AG04450 (cell line): ENCODE measurements around the gene SUCLG2. TPM values are rescaled to one million over a fixed set of nuclear protein-coding genes. Genes with fewer than 3 reads are reported as not detected.
A peak's percentile ranks its signal among the peaks of the same experiment; 100 is the strongest.

ENCODE experiments used
- CTCF ChIA-PET: fragments of 300-600, 350-600 bp; formaldehyde crosslinking; extraction: SDS; loops from one replicate; lab custom pipeline; 2022; ENCODE audit warnings: antibody characterized with exemption, inconsistent platforms; lab: Charles Lee
- POLR2A ChIA-PET: fragments of 350-600 bp; formaldehyde crosslinking; extraction: SDS; loops from one replicate; lab custom pipeline; 2021; ENCODE audit warnings: antibody characterized with exemption, inconsistent platforms; lab: Yijun Ruan, JAX
- DNase-seq: peaks from one replicate; pipeline ENCODE4 v3.0.0-alpha.2; 2011; ENCODE audit warnings: low read depth, low spot score
- H3K27ac ChIP-seq: one replicate; pipeline ENCODE4 v1.5.1; 2012; ENCODE audit warnings: low read depth, low read length, control low read depth
- H3K27me3 ChIP-seq: one replicate; pipeline ENCODE4 v1.6.0; 2012; ENCODE audit warnings: low read length; ENCODE audit not compliant: control insufficient read depth, insufficient read depth
- H3K4me3 ChIP-seq: 2 replicates; pipeline ENCODE4 v1.5.1; 2011; ENCODE audit warnings: mild to moderate bottlenecking, low read depth, low read length, control low read depth
- H3K9me3 ChIP-seq: 2 replicates; pipeline ENCODE4 v1.5.1; 2012; ENCODE audit warnings: low read length; ENCODE audit not compliant: control insufficient read depth, insufficient read depth
- CTCF ChIP-seq: IDR thresholded peaks from 2 replicates; pipeline ENCODE4 v1.5.1; 2011; ENCODE audit warnings: low read depth, low read length, control low read depth, inconsistent platforms
- polyA plus RNA-seq: library from polyadenylated mRNA; depleted of rRNA; stranded (reverse); fragments of >200 nt; gene quantifications from 2 replicates; pipeline ENCODE4 v1.2.3, GENCODE V29; 2011

SUCLG2 gene
- polyA plus RNA-seq, 1 experiment, result 54.2 TPM

DNA sequence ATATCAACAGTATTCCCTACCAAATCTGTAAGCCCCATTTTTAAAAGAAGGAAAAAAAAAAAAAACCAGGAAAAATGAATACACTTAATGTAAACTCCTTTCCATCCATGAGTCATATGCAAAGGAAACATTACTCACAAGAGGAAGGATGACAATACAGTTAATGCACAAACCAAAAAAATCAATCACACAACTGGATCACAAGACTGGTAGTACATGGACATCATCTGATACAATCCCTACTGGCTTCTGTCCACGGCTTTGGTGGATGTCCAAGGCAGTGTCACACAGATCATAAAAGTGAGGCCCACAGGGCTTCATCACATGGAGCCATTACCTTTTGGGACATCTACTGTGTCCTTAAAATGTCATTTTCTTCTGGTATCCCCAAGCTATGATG lies 44.0 kb downstream of the SUCLG2 start:
- H3K4me3 ChIP-seq, result no peak overlapping the region
- no peak for TF ChIP-seq CTCF
- no peaks in the 10 kb centered on the region for H3K27me3 ChIP-seq
- H3K9me3 ChIP-seq, result no peaks in the 10 kb centered on the region
- H3K27ac ChIP-seq, result peak overlapping the region; percentile 40
- ChIA-PET CTCF (no interaction called here), POLR2A (no interaction called here)
- no peak for DNase-seq

DNA sequence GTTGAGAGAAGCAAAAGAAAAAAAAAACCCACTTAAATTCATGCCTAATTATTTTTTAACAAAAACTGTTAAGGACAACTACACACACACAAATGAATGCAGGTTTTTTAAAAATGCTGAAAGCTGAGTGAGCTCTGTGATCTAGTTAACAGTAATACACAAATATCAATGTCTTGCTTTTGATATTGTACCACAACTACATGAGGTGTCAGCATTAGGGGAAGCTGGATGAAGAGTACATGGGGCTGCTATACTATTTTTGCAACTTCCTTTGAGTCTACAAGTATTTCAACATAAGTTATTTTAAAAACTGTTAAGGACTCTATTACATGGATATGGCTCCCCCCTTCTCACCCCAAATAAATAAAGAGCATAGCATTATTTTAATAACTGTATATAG lies 44.7 kb downstream of the SUCLG2 start:
- TF ChIP-seq CTCF, result no peak
- Histone ChIP-seq H3K9me3 (no peaks in the 10 kb centered on the region), H3K4me3 (no peak overlapping the region)

DNA sequence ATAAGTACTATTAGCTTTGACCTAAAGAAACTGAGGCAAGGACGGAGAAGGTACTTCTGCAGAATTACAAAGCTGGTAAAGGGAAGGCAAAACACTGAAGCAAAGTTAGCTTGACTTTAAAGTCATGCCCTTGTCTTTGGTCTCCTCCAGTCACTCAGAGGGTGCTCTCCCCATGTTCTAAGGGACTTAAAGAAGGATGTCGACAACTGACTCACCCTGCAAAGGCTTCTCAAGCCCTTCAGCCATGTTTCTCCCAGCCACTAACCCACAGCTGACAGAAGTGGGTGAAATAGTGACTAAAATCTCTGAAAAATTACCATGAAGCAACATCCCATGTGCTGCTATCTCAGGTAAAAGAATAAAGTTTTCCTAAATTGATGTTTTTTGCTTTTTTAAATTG lies 46.4 kb downstream of the SUCLG2 start:
- Histone ChIP-seq H3K27ac (no peak overlapping the region), H3K4me3 (no peak overlapping the region), H3K27me3 (no peaks in the 10 kb centered on the region), H3K9me3 (no peaks in the 10 kb centered on the region)
- TF ChIP-seq CTCF, result no peak
- CTCF ChIA-PET, result interaction anchor here (1.3 to 4.6 kb wide), 2 partner anchors 11 to 225 kb away, joined by 4 to 67 read pairs; no protein-coding TSS in a partner anchor
- POLR2A ChIA-PET, result no interaction called here
- DNase-seq, result no peak

More for the DNA sequence above, 44.7 kb downstream of the SUCLG2 start:
- H3K27ac ChIP-seq, result no peak overlapping the region
- no peaks in the 10 kb centered on the region for H3K27me3 ChIP-seq
- DNase-seq, result no peak
- ChIA-PET POLR2A (no interaction called here), CTCF (no interaction called here)

DNA sequence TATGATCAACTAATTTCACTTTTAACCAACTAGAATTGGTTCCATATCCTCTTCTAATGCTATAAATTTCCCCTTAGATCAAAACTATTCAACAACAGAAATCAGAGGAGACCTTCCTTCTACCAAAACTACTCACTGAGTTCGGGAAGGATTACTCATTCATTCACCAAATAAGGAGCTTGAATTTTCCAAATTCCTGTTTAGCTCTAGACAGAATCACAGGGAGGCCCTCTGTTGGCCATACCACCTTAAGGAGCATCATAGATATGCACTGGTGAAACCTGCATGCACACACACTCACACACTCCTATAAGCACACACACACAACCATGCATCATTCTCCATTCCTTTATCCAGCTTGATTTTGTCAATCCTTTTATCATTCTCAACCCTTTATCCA lies 49.0 kb downstream of the SUCLG2 start:
- peak; percentile 50 for DNase-seq
- POLR2A ChIA-PET, result no interaction called here
- H3K27me3 ChIP-seq, result no peaks in the 10 kb centered on the region
- no peak overlapping the region for H3K27ac ChIP-seq
- CTCF ChIA-PET, result interaction anchor here (0.5 to 4.6 kb wide), 13 partner anchors 11 to 666 kb away, joined by 3 to 67 read pairs (median 3); no protein-coding TSS in a partner anchor
- H3K4me3 ChIP-seq, result no peak overlapping the region
- no peaks in the 10 kb centered on the region for H3K9me3 ChIP-seq
- TF ChIP-seq CTCF, result peak; percentile 71

GRCh38 chr3:67602816-67603215 lies 51.6 kb downstream of the SUCLG2 start:
- DNase-seq, result no peak
- Histone ChIP-seq H3K9me3 (no peaks in the 10 kb centered on the region), H3K4me3 (no peak overlapping the region), H3K27me3 (no peaks in the 10 kb centered on the region), H3K27ac (no peak overlapping the region)
- POLR2A ChIA-PET, result no interaction called here
- CTCF ChIA-PET, result interaction anchor here (0.7 to 0.9 kb wide), 3 partner anchors 33 to 218 kb away, joined by 3 to 4 read pairs (median 3); no protein-coding TSS in a partner anchor
- no peak for TF ChIP-seq CTCF
